ENCODE results near the gene ZDHHC16. TPM values are rescaled to one million over a fixed set of nuclear protein-coding genes. Genes with fewer than 3 reads are reported as not detected.

Gene ZDHHC16
- total and polyA plus RNA-seq, 10 of the 15 experiments (the other 5 are each of a cell fraction or from before 2014, with no cell fraction given), result 16.8 to 63.1 (median 29.8) TPM

GRCh38 chr10:97465982-97466381 is 20.0 kb downstream of the ZDHHC16 start:
- intact Hi-C loops (cut with micrococcal nuclease; ENCODE audit: unreplicated experiment), result no loop called here
- FAIRE-seq (no peak), DNase-seq (ENCODE audit: low read depth, low spot score) (no peak), ATAC-seq (no peak)
- Histone ChIP-seq H3K27ac (ENCODE audit: control insufficient read depth, insufficient read depth) (no peak overlapping the region), H3K36me3 (ENCODE audit: control insufficient read depth in 2 of 2, insufficient read depth in 2 of 2, low read length in 1 of 2) (peaks cover 28 to 49% of the 10 kb centered on the region in 2 experiments), H3K4me2 (ENCODE audit: control insufficient read depth, insufficient read depth) (no peak overlapping the region), H3K4me1 (ENCODE audit: control insufficient read depth, insufficient read depth, low read length) (no peaks in the 10 kb centered on the region), H3K27me3 (replicated peaks in 1 of 2; ENCODE audit: control insufficient read depth in 2 of 2, insufficient read depth in 2 of 2, low read length in 1 of 2) (no peaks in the 10 kb centered on the region), H2AFZ (ENCODE audit: control insufficient read depth, low read depth, low read length) (no peak overlapping the region), H3K4me3 (no peak overlapping the region), H3K79me2 (ENCODE audit: control insufficient read depth, insufficient read depth, low read length) (no peaks in the 10 kb centered on the region), H3K9ac (ENCODE audit: control insufficient read depth, insufficient read depth, low read length) (no peak overlapping the region), H4K20me1 (ENCODE audit: control insufficient read depth, insufficient read depth) (no peaks in the 10 kb centered on the region), H3K9me3 (replicated peaks; ENCODE audit: control insufficient read depth, insufficient read depth, low read length) (no peaks in the 10 kb centered on the region)
- ChIA-PET POLR2A (no interaction called here), RAD21 (ENCODE audit: unreplicated experiment) (interaction anchor here (0.6 to 0.9 kb wide), 2 partner anchors 86 to 88 kb away, joined by 3 read pairs; no protein-coding TSS in a partner anchor), CTCF (interaction anchor here (0.7 to 5.7 kb wide), 7 partner anchors 9 to 107 kb away, joined by 3 to 34 read pairs (median 6); partner anchors contain the start of gene ANKRD2), SMC1A (ENCODE audit: uncharacterized antibody, unreplicated experiment) (interaction anchor here (0.5 to 0.8 kb wide), 2 partner anchors 12 to 262 kb away, joined by 3 to 4 read pairs; no protein-coding TSS in a partner anchor)
- 98% methylated on average over 7 of the region's 7 CpGs for WGBS (ENCODE audit: insufficient coverage, insufficient replicate concordance, low lambda C conversion rate, missing lambda C conversion rate)
- BruUV-seq (replicated peaks), result no TSS peak
- in situ Hi-C loops (cut with MboI), result no loop called here
- no peak for TF ChIP-seq SRF (IDR thresholded peaks at IDR 0.05; ENCODE audit: low read depth in 2 of 2, low read length in 2 of 2)
- TF ChIP-seq ZBED1 (IDR thresholded peaks at IDR 0.05; ENCODE audit: borderline replicate concordance), result no peak
- TF ChIP-seq CBFB (IDR thresholded peaks at IDR 0.05; ENCODE audit: low read depth), result no peak
- TF ChIP-seq TARDBP (IDR thresholded peaks at IDR 0.05; ENCODE audit: borderline replicate concordance), result no peak
- no peak for TF ChIP-seq RB1 (IDR thresholded peaks at IDR 0.05; ENCODE audit: borderline replicate concordance)
- no peak for TF ChIP-seq ELK1 (IDR thresholded peaks at IDR 0.05; ENCODE audit: low read depth, low read length)
- no peak for TF ChIP-seq JUNB (IDR thresholded peaks at IDR 0.05)
- TF ChIP-seq SMC3 (IDR thresholded peaks at IDR 0.05; ENCODE audit: borderline replicate concordance, low read length), result no peak
- TF ChIP-seq CEBPB (IDR thresholded peaks at IDR 0.05; ENCODE audit: borderline replicate concordance in 1 of 2, low read depth in 2 of 2, low read length in 2 of 2), result no peak
- no peak for TF ChIP-seq MEF2B (IDR thresholded peaks at IDR 0.05; ENCODE audit: partially characterized antibody, poor library complexity, severe bottlenecking)
- TF ChIP-seq KLF5 (IDR thresholded peaks at IDR 0.05; ENCODE audit: partially characterized antibody), result no peak
- TF ChIP-seq RAD21 (IDR thresholded peaks at IDR 0.05; ENCODE audit: insufficient read depth, low read depth, low read length), result no peak
- no peak for TF ChIP-seq FOXK2 (IDR thresholded peaks at IDR 0.05)

All from GM12878 (cell line).